ENCODE measurements around the gene PARK7.
A peak's percentile ranks its signal among the peaks of the same experiment; 100 is the strongest.
"Not testable (repeated sequence)": the region's sequence is repeated elsewhere in the genome, so short reads cannot be mapped to it uniquely, and the experiment has no call there.

PARK7 gene

DNA sequence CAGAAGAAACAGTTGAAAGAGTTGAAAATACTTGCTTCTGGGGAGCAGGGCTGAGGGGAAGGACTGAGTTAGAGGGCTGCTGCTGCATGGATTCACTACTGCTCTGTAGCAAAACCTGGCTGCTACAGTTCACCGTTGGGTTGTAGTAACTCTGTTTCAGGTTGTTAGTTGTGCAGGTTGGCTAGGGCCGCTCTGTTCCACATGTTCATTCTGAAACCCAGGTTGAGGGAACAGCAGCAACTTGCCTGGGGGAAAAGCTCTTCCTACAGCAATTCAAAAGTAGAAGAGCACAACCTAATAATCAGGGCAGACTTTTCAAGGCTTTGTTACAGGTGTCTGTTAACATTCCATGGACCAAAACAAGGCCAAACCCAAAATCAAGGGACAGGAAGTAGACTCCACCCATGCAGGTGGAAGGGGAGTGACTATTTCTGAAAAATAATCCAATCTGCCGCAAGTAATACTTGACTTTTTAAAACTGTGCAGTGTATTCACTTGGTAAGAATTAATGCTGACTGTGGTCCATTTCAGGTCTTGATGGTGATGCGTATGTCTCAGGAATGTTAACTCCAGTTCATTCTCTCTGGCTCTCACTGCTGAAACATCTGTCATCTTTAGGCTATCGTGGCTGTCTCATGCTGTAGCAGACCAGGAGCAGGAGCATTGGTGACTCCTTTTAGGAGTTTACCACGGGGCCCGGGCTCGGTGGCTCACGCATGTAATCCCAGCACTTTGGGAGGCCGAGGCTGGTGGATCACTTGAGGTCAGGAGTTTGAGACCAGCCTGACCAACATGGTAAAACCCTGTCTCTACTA, 5.1 kb upstream of the PARK7 start:
- CTCF ChIA-PET: no interaction called here
- DNase-seq (ENCODE audit: low spot score): no peak
- TF ChIP-seq, protein P1, sequence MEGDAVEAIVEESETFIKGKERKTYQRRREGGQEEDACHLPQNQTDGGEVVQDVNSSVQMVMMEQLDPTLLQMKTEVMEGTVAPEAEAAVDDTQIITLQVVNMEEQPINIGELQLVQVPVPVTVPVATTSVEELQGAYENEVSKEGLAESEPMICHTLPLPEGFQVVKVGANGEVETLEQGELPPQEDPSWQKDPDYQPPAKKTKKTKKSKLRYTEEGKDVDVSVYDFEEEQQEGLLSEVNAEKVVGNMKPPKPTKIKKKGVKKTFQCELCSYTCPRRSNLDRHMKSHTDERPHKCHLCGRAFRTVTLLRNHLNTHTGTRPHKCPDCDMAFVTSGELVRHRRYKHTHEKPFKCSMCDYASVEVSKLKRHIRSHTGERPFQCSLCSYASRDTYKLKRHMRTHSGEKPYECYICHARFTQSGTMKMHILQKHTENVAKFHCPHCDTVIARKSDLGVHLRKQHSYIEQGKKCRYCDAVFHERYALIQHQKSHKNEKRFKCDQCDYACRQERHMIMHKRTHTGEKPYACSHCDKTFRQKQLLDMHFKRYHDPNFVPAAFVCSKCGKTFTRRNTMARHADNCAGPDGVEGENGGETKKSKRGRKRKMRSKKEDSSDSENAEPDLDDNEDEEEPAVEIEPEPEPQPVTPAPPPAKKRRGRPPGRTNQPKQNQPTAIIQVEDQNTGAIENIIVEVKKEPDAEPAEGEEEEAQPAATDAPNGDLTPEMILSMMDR (conservative IDR thresholded peaks at IDR 0.05; ENCODE audit: low read depth): no peak
- no peak overlapping the region for H3K27ac ChIP-seq
- POLR2A ChIA-PET (ENCODE audit: low non-redundant PET): no interaction called here

DNA sequence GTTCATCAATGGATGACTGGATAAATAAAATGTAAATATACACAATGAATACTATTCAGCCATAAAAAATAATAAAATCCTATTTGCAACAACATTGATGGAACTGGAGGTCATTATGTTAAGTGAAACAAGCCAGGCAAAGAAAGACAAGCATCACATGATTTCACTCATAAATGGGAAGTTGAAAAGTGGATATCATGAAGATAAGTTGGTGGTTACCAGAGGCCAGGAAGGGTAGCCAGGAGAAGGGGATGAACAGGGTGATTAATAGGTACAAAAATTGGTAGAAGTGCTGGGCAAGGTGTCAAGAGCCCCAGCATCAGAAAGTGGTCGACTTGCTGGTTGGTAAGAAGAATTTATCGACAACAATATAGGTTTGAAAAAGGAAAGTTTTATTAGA, 1.3 kb upstream of the PARK7 start:
- TF ChIP-seq, protein P1 (conservative IDR thresholded peaks at IDR 0.05; ENCODE audit: low read depth): no peak
- H3K27ac ChIP-seq: no peak overlapping the region
- ChIA-PET POLR2A (ENCODE audit: low non-redundant PET) (interaction anchor here (0.6 kb wide), 1 partner anchor 907 kb away, joined by 3 read pairs; no protein-coding TSS in a partner anchor), CTCF (no interaction called here)
- DNase-seq (ENCODE audit: low spot score): no peak

DNA sequence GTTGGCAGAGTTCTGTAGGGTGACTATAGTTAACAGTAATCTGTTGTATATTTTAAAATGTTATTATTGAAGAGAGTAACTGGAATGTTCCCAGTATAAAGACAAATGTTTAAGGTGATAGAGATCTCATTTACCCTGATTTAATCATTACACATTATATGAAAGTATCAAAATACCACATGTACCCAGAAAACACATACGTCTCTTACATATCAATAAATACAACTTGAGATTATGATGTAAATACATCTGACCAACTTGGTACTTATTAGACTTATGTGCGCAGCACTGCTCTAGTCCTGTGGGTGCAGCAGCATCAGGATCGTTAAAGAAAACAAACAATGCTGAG, 670 bp upstream of the PARK7 start:
- peak overlapping the region; percentile 89 for H3K27ac ChIP-seq
- ChIA-PET CTCF (interaction anchor here (0.6 kb wide), 1 partner anchor 441 kb away, joined by 4 read pairs; no protein-coding TSS in a partner anchor), POLR2A (ENCODE audit: low non-redundant PET) (interaction anchor here (0.5 kb wide), 1 partner anchor 178 kb away, joined by 3 read pairs; no protein-coding TSS in a partner anchor)
- no peak for DNase-seq (ENCODE audit: low spot score)
- TF ChIP-seq, protein P1 (conservative IDR thresholded peaks at IDR 0.05; ENCODE audit: low read depth): no peak

DNA sequence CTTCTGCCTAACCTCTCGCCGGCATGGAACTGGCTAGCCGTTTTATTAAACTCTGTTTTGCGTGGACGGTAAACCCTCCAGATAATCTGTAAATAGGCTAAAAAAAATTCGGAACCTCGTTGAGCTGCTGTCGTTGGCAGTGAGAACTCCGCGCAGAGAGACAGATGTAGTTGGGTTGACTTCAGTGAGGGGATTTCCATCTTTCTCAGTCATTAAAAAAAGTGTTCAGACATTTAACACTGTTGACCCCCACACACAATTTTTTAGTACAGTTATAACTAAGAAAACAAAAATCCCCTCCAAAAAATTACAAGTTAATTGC, 464 bp downstream of the PARK7 start:
- peak overlapping the region; percentile 89 for H3K27ac ChIP-seq
- TF ChIP-seq, protein P1 (conservative IDR thresholded peaks at IDR 0.05; ENCODE audit: low read depth): no peak
- POLR2A ChIA-PET (ENCODE audit: low non-redundant PET): no interaction called here
- CTCF ChIA-PET: interaction anchor here (0.8 to 1.3 kb wide), 2 partner anchors 13 to 352 kb away, joined by 4 read pairs; no protein-coding TSS in a partner anchor
- DNase-seq (ENCODE audit: low spot score): no peak

DNA sequence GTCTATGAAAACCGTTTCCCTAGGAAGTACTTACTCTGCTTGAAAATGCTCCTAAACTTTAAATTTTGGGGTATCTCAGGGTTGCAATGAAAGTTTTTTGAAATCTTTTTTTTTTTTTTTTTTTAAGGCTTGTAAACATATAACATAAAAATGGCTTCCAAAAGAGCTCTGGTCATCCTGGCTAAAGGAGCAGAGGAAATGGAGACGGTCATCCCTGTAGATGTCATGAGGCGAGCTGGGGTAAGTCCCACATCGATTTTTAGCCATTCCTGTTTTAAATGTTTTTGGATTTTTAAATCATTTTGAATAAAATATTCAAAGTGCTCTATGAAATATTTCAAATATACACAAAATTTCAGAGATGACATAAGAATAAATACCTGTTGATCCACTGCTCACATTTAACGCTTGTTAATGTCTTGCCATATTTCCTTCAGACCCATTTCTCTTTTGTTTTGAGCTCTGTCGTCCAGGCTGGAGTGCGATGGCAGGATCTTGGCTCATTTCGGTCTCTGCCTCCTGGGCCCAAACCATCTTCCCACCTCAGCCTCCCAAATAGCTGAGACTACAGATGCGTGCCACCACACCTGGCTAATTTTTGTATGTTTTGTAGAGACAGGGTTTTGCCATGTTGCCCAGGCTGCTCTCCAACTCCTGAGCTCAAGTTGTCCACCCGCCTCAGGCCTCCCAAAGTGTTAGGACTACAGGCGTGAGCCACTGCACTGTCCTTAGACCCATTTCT, 1.3 kb downstream of the PARK7 start:
- ChIA-PET POLR2A (ENCODE audit: low non-redundant PET) (interaction anchor here (0.7 kb wide), 1 partner anchor 1863 kb away, joined by 7 read pairs; no protein-coding TSS in a partner anchor), CTCF (interaction anchor here (0.8 to 1.3 kb wide), 3 partner anchors 12 to 351 kb away, joined by 4 to 8 read pairs (median 4); no protein-coding TSS in a partner anchor)
- peak overlapping the region; percentile 34; the same call in 1 of the 2 replicates for H3K27ac ChIP-seq
- DNase-seq (ENCODE audit: low spot score): no peak
- TF ChIP-seq, protein P1 (conservative IDR thresholded peaks at IDR 0.05; ENCODE audit: low read depth): no peak

DNA sequence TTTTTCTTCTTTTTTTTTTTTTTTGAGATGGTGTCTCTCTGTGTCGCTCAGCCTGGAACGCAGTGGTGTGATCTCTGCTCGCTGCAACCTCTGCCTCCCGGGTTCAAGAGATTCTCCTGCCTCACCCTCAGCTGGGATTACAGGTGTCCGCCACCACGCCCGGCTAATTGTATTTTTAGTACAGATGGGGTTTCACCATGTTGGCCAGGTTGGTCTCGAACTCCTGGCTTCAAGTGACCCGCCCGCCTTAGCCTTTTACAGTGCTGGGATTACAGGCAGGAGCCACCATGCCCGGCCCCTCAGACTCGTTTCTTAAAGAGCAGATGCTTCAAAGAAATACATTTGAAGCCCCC, 1.8 kb downstream of the PARK7 start:
- POLR2A ChIA-PET (ENCODE audit: low non-redundant PET): not testable (repeated sequence)
- CTCF ChIA-PET: interaction anchor here (0.9 to 1.3 kb wide), 2 partner anchors 12 to 351 kb away, joined by 4 to 8 read pairs; no protein-coding TSS in a partner anchor

DNA sequence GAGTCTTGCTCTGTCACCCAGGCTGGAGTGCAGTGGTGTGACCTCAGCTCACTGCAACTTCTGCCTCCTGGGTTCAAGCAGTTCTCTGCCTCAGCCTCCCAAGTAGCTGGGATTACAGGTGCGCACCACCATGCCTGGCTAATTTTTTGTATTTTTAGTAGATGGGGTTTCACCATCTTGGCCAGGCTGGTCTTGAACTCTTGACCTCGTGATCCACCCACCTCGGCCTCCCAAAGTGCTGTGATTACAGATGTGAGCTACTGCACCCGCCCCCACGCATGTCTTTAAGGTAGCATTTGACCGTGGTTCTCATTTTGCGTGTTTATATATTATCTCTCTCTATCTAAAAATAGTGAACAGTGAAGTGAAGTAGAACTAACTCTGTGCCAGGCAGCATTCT, 2.3 kb downstream of the PARK7 start:
- DNase-seq (ENCODE audit: low spot score); POLR2A ChIA-PET (ENCODE audit: low non-redundant PET); CTCF ChIA-PET: not testable (repeated sequence)
- 0 out of 2 replicates have a peak overlapping the region, but pooled peaks have one; percentile 23 for H3K27ac ChIP-seq

More for the DNA sequence above, 1.8 kb downstream of the PARK7 start:
- DNase-seq (ENCODE audit: low spot score): not testable (repeated sequence)
- peak overlapping the region; percentile 34; the same call in 1 of the 2 replicates for H3K27ac ChIP-seq

Measured in RWPE1 (cell line).